Type B pancreatic cell (in vitro differentiated cells): ENCODE data around the gene INPP4B. TPM values are rescaled to one million over a fixed set of nuclear protein-coding genes. Genes with fewer than 3 reads are reported as not detected.

Experiments used
- DNase-seq: peaks from one replicate; pipeline ENCODE4 v3.0.0; 2021; ENCODE audit warnings: mixed read lengths; ENCODE audit not compliant: unreplicated experiment; ENCODE audit errors: extremely low spot score
- H3K27ac Mint-ChIP-seq: 2 replicates; pipeline ENCODE4 v1.8.0; 2021; ENCODE audit warnings: mild to moderate bottlenecking, mixed read lengths
- H3K27me3 Mint-ChIP-seq: 2 replicates; pipeline ENCODE4 v1.8.0; 2021; ENCODE audit warnings: mixed read lengths
- H3K36me3 Mint-ChIP-seq: 2 replicates; pipeline ENCODE4 v1.8.0; 2021; ENCODE audit warnings: mixed read lengths
- H3K4me1 Mint-ChIP-seq: one replicate; pipeline ENCODE4 v1.8.0; 2021; ENCODE audit warnings: mixed read lengths; ENCODE audit not compliant: unreplicated experiment
- H3K4me3 Mint-ChIP-seq: 2 replicates; pipeline ENCODE4 v1.8.0; 2021; ENCODE audit warnings: mild to moderate bottlenecking, mixed read lengths
- H3K9me3 Mint-ChIP-seq: 2 replicates; pipeline ENCODE4 v1.8.0; 2021; ENCODE audit warnings: mixed read lengths
- CTCF ChIP-seq: fragments of 200-600 bp; sonication (generic); conservative IDR thresholded peaks from 2 replicates; pipeline ENCODE4 v1.5.0; 2021; ENCODE audit warnings: antibody characterized with exemption, mild to moderate bottlenecking
- total RNA-seq: library from RNA; stranded (reverse); gene quantifications from 2 replicates; pipeline ENCODE4 v1.2.1, GENCODE V29; 2021; ENCODE audit warnings: low replicate concordance

Gene INPP4B
- total RNA-seq, 1 donor from 2014 or later, result 9.0 TPM

- no peaks in the 10 kb centered on the region for H3K27me3 Mint-ChIP-seq
- H3K4me3 Mint-ChIP-seq, result no peak overlapping the region
Measured at GRCh38 chr4:142539796-142540482, 306.2 kb downstream of the INPP4B start.

GRCh38 chr4:142535009-142535408, 311.1 kb downstream of the INPP4B start:
- no peaks in the 10 kb centered on the region for H3K9me3 Mint-ChIP-seq
- H3K4me1 Mint-ChIP-seq, result no peaks in the 10 kb centered on the region
- no peak overlapping the region for H3K27ac Mint-ChIP-seq
- H3K36me3 Mint-ChIP-seq, result no peaks in the 10 kb centered on the region
- no peak overlapping the region for H3K4me3 Mint-ChIP-seq
- no peaks in the 10 kb centered on the region for H3K27me3 Mint-ChIP-seq
- no peak for TF ChIP-seq CTCF
- DNase-seq, result no peak

More at GRCh38 chr4:142539796-142540482, 306.2 kb downstream of the INPP4B start:
- DNase-seq, result no peak
- H3K4me1 Mint-ChIP-seq, result peaks cover 5% of the 10 kb centered on the region
- no peaks in the 10 kb centered on the region for H3K36me3 Mint-ChIP-seq
- H3K9me3 Mint-ChIP-seq, result no peaks in the 10 kb centered on the region
- H3K27ac Mint-ChIP-seq, result no peak overlapping the region
- TF ChIP-seq CTCF, result no peak

GRCh38 chr4:142532054-142532453, 314.0 kb downstream of the INPP4B start:
- Mint-ChIP-seq H3K4me3 (no peak overlapping the region), H3K4me1 (no peaks in the 10 kb centered on the region), H3K36me3 (no peaks in the 10 kb centered on the region), H3K27ac (no peak overlapping the region), H3K27me3 (no peaks in the 10 kb centered on the region), H3K9me3 (no peaks in the 10 kb centered on the region)
- TF ChIP-seq CTCF, result no peak
- no peak for DNase-seq

- H3K27ac Mint-ChIP-seq, result no peak overlapping the region
- no peak for DNase-seq
- H3K27me3 Mint-ChIP-seq, result no peaks in the 10 kb centered on the region
- no peaks in the 10 kb centered on the region for H3K9me3 Mint-ChIP-seq
- no peaks in the 10 kb centered on the region for H3K36me3 Mint-ChIP-seq
- H3K4me1 Mint-ChIP-seq, result no peaks in the 10 kb centered on the region
- H3K4me3 Mint-ChIP-seq, result no peak overlapping the region
- TF ChIP-seq CTCF, result no peak
Measured at GRCh38 chr4:142530728-142531127, 315.4 kb downstream of the INPP4B start.

- no peak for TF ChIP-seq CTCF
- H3K27ac Mint-ChIP-seq, result no peak overlapping the region
Measured at GRCh38 chr4:142528433-142528832, 317.7 kb downstream of the INPP4B start.

GRCh38 chr4:142523111-142523510, 323.0 kb downstream of the INPP4B start:
- H3K4me1 Mint-ChIP-seq, result no peaks in the 10 kb centered on the region
- DNase-seq, result no peak
- no peak overlapping the region for H3K27ac Mint-ChIP-seq
- no peaks in the 10 kb centered on the region for H3K27me3 Mint-ChIP-seq
- no peak overlapping the region for H3K4me3 Mint-ChIP-seq
- H3K9me3 Mint-ChIP-seq, result no peaks in the 10 kb centered on the region
- no peak for TF ChIP-seq CTCF
- no peaks in the 10 kb centered on the region for H3K36me3 Mint-ChIP-seq

More at GRCh38 chr4:142528433-142528832, 317.7 kb downstream of the INPP4B start:
- no peaks in the 10 kb centered on the region for H3K9me3 Mint-ChIP-seq
- no peaks in the 10 kb centered on the region for H3K36me3 Mint-ChIP-seq
- DNase-seq, result no peak
- H3K4me1 Mint-ChIP-seq, result no peaks in the 10 kb centered on the region
- no peaks in the 10 kb centered on the region for H3K27me3 Mint-ChIP-seq
- no peak overlapping the region for H3K4me3 Mint-ChIP-seq
